ENCODE data around the gene PLA2G3.

DNA sequence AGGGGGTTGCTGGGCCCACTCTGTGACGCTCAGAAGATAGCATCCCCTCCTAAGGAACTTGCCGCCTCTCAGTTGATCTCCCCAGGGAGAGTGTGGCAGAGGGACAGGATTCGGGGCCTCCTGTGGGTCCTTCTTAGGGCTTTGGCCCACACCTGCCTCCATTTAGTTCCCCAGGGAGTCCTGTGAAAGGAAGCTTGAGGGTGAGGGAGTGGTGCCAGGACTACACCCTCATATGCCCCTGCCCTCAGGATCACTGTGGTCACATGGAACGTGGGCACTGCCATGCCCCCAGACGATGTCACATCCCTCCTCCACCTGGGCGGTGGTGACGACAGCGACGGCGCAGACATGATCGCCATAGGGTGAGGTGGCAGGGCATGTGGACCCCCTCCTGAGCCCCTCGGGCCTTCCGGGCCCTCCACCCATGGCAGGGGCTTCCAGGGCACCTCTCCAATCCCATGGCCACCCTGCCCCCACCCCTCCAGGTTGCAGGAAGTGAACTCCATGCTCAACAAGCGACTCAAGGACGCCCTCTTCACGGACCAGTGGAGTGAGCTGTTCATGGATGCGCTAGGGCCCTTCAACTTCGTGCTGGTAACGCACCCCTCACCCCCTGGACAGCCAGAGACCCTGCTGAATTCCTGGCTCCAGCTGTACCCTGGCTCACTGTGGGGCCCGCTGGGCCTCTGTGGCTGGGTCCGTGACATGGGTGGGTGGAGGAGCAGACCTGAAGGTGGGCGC lies 14.0 kb downstream of the PLA2G3 start:
- TF ChIP-seq, protein P1, sequence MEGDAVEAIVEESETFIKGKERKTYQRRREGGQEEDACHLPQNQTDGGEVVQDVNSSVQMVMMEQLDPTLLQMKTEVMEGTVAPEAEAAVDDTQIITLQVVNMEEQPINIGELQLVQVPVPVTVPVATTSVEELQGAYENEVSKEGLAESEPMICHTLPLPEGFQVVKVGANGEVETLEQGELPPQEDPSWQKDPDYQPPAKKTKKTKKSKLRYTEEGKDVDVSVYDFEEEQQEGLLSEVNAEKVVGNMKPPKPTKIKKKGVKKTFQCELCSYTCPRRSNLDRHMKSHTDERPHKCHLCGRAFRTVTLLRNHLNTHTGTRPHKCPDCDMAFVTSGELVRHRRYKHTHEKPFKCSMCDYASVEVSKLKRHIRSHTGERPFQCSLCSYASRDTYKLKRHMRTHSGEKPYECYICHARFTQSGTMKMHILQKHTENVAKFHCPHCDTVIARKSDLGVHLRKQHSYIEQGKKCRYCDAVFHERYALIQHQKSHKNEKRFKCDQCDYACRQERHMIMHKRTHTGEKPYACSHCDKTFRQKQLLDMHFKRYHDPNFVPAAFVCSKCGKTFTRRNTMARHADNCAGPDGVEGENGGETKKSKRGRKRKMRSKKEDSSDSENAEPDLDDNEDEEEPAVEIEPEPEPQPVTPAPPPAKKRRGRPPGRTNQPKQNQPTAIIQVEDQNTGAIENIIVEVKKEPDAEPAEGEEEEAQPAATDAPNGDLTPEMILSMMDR (IDR thresholded peaks at IDR 0.05; ENCODE audit: insufficient read depth, low read length, poor library complexity, severe bottlenecking), result no peak
- TF ChIP-seq EZH2phosphoT487 (conservative IDR thresholded peaks at IDR 0.05; ENCODE audit: low read length), result no peak
